CD4-positive, alpha-beta T cell (primary cell): ENCODE measurements around the gene PTPRN2. TPM values are rescaled to one million over a fixed set of nuclear protein-coding genes. Genes with fewer than 3 reads are reported as not detected.

Experiments
- ATAC-seq: fragments of 200-7000 bp; cut with Tn5 transposase; one replicate; pipeline ENCODE4 v1.10.0; 2022; ENCODE audit warnings: mild to moderate bottlenecking; ENCODE audit not compliant: poor library complexity
- CTCF ChIA-PET: fragments of 350-600 bp; sonication (Branson Sonifier 250); formaldehyde crosslinking; loops from one replicate; lab custom pipeline; 2021; ENCODE audit warnings: antibody characterized with exemption, inconsistent platforms; lab: Charles Lee
- POLR2A ChIA-PET: fragments of 350-600 bp; sonication (Branson Sonifier 250); formaldehyde crosslinking; loops from one replicate; lab custom pipeline; 2021; ENCODE audit warnings: antibody characterized with exemption, inconsistent platforms; lab: Charles Lee
- DNase-seq, 14 experiments: peaks; one replicate each; pipeline ENCODE4 v3.0.0-alpha.2; 2013 to 2020; ENCODE audit warnings: mixed read lengths in 2 of 14
- H3K27ac ChIP-seq, 2 donors: one replicate each; pipeline versions ENCODE4 v1.5.1 to v1.7.0; 2013; ENCODE audit warnings: low read length in 2 of 2, low read depth in 1 of 2, mild to moderate bottlenecking in 1 of 2
- H3K27me3 ChIP-seq, 2 experiments: 1 replicate in 1 of 2; 2 replicates in 1 of 2; pipeline versions ENCODE4 v1.6.1 to v1.7.0; 2013; ENCODE audit warnings: low read length in 2 of 2, control low read depth in 1 of 2, mild to moderate bottlenecking in 1 of 2, moderate library complexity in 1 of 2; ENCODE audit not compliant: insufficient read depth in 2 of 2, control insufficient read depth in 1 of 2
- H3K36me3 ChIP-seq: one replicate; pipeline ENCODE4 v1.6.1; 2013; ENCODE audit warnings: low read length, control low read depth; ENCODE audit not compliant: insufficient read depth
- H3K4me1 ChIP-seq: one replicate; pipeline ENCODE4 v1.6.1; 2013; ENCODE audit warnings: low read length, control low read depth; ENCODE audit not compliant: insufficient read depth
- H3K4me3 ChIP-seq: one replicate; pipeline ENCODE4 v1.5.1; 2013; ENCODE audit warnings: mild to moderate bottlenecking, low read length, moderate library complexity
- H3K9me3 ChIP-seq, 2 experiments: 1 replicate in 1 of 2; 2 replicates in 1 of 2; pipeline versions ENCODE4 v1.6.1 to v1.7.0; 2013; ENCODE audit warnings: low read length in 2 of 2, mild to moderate bottlenecking in 2 of 2, control low read depth in 1 of 2, moderate library complexity in 1 of 2; ENCODE audit not compliant: control insufficient read depth in 1 of 2, insufficient read depth in 1 of 2
- H3K27ac Mint-ChIP-seq: one replicate; pipeline ENCODE4 v1.8.0; 2020; ENCODE audit warnings: mixed read lengths
- H3K27me3 Mint-ChIP-seq: one replicate; pipeline ENCODE4 v1.8.0; 2021; ENCODE audit warnings: mixed read lengths
- H3K36me3 Mint-ChIP-seq: one replicate; pipeline ENCODE4 v1.8.0; 2021; ENCODE audit warnings: low read depth, mixed read lengths
- H3K4me1 Mint-ChIP-seq: one replicate; pipeline ENCODE4 v1.8.0; 2021; ENCODE audit warnings: low read depth, mixed read lengths
- H3K4me3 Mint-ChIP-seq: one replicate; pipeline ENCODE4 v1.8.0; 2020; ENCODE audit warnings: mild to moderate bottlenecking, mixed read lengths
- H3K9me3 Mint-ChIP-seq: one replicate; pipeline ENCODE4 v1.8.0; 2020; ENCODE audit warnings: mixed read lengths
- CTCF ChIP-seq: fragments of 200-600 bp; IDR thresholded peaks from one replicate; pipeline ENCODE4 v1.8.0; 2022; ENCODE audit warnings: antibody characterized with exemption, mild to moderate bottlenecking
- intact Hi-C, 2 experiments: fragments of 100-400 bp; cut with DNase I in 1 of 2; cut with micrococcal nuclease in 1 of 2; formaldehyde crosslinking; loops; one replicate each; pipeline versions ENCODE4 v1.15.1 to v1.9.0; 2023 to 2025; cut with DNase I, micrococcal nuclease
- total RNA-seq, 174 experiments: library from RNA in 2 of 174; stranded (reverse) in 2 of 174; gene quantifications; one replicate each; pipeline ENCODE4 v1.2.3 and lab custom pipeline; 2021 to 2026

PTPRN2 gene
- total RNA-seq, 2 experiments from 2014 or later: 0.34 to 0.44 TPM

- Mint-ChIP-seq H3K27ac (no peak overlapping the region), H3K27me3 (no peaks in the 10 kb centered on the region), H3K4me1 (no peaks in the 10 kb centered on the region), H3K36me3 (no peaks in the 10 kb centered on the region), H3K4me3 (no peak overlapping the region), H3K9me3 (peaks cover 3% of the 10 kb centered on the region)
- ATAC-seq: no peak
- Histone ChIP-seq H3K27me3 (peaks cover 0 to 3% of the 10 kb centered on the region in 2 experiments), H3K27ac (no peak overlapping the region), H3K4me3 (no peak overlapping the region), H3K9me3 (peaks cover under 1 to 67% of the 10 kb centered on the region in 2 experiments), H3K4me1 (no peaks in the 10 kb centered on the region), H3K36me3 (no peaks in the 10 kb centered on the region)
- intact Hi-C loops: no loop called here
- no peak for TF ChIP-seq CTCF
- CTCF ChIA-PET: no interaction called here
- no peak for DNase-seq
- POLR2A ChIA-PET: no interaction called here
These were observed 463.9 kb downstream of the PTPRN2 start for GRCh38 chr7:158123753-158124152.

- DNase-seq (no peak), ATAC-seq (no peak)
- Mint-ChIP-seq H3K27me3 (no peaks in the 10 kb centered on the region), H3K4me1 (no peaks in the 10 kb centered on the region), H3K9me3 (peaks cover 3% of the 10 kb centered on the region), H3K36me3 (no peaks in the 10 kb centered on the region), H3K4me3 (no peak overlapping the region), H3K27ac (no peak overlapping the region)
- no peaks in the 10 kb centered on the region for H3K36me3 ChIP-seq
- intact Hi-C loops: no loop called here
- no peak for TF ChIP-seq CTCF
- H3K27me3 ChIP-seq: peaks cover 0 to 3% of the 10 kb centered on the region in 2 experiments
- no peak overlapping the region for H3K4me3 ChIP-seq
- ChIA-PET CTCF (no interaction called here), POLR2A (no interaction called here)
- H3K27ac ChIP-seq: no peak overlapping the region
- H3K4me1 ChIP-seq: no peaks in the 10 kb centered on the region
- H3K9me3 ChIP-seq: peaks cover 6 to 67% of the 10 kb centered on the region in 2 experiments
These were observed 464.4 kb downstream of the PTPRN2 start for GRCh38 chr7:158123214-158123613.

GRCh38 chr7:158121441-158122045 is 466.1 kb downstream of the PTPRN2 start:
- DNase-seq (no peak), ATAC-seq (no peak)
- H3K9me3 Mint-ChIP-seq: peaks cover 12% of the 10 kb centered on the region
- ChIA-PET POLR2A (no interaction called here), CTCF (no interaction called here)
- H3K4me1 ChIP-seq: no peaks in the 10 kb centered on the region
- no peaks in the 10 kb centered on the region for H3K27me3 Mint-ChIP-seq
- H3K27ac ChIP-seq: no peak overlapping the region
- no peaks in the 10 kb centered on the region for H3K36me3 Mint-ChIP-seq
- no peak overlapping the region for H3K4me3 Mint-ChIP-seq
- no peaks in the 10 kb centered on the region for H3K4me1 Mint-ChIP-seq
- H3K36me3 ChIP-seq: no peaks in the 10 kb centered on the region
- no peak overlapping the region for H3K4me3 ChIP-seq
- H3K27ac Mint-ChIP-seq: no peak overlapping the region
- intact Hi-C loops: no loop called here
- no peak for TF ChIP-seq CTCF
- H3K27me3 ChIP-seq: no peaks in the 10 kb centered on the region
- H3K9me3 ChIP-seq: peaks cover 22 to 56% of the 10 kb centered on the region in 2 experiments
